ENCODE results near the gene ADH4. TPM values are rescaled to one million over a fixed set of nuclear protein-coding genes. Genes with fewer than 3 reads are reported as not detected.

The ADH4 gene
- total RNA-seq, 1 experiment from 2014 or later, result not detected

DNA sequence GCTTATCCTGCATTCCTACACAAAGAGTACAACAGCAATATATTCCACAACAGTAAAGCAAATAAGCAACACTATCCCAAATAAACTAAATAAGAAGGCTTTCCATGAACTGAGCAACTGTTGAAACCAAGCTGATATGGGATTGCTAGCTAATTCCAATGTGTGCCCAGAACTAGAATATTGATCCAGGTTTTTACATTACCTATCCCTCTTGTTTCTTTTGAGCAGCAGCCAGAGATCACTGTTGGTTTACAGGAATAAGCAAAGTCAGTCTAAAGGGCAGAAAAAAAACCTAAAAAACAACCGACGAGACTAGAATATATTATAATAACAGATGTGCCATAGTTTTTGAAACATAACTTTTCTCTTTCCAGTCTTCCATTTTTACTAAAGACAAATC lies 22.4 kb upstream of the ADH4 start:
- no peak for TF ChIP-seq CTCF (conservative IDR thresholded peaks at IDR 0.05)
- WGBS (ENCODE audit: extremely low coverage, insufficient read length, low lambda C conversion rate), result no CpG with 5 or more reads among the region's 2 CpGs
- Histone ChIP-seq H3K4me2 (ENCODE audit: insufficient read depth, insufficient read length, low read length) (no peak overlapping the region), H4K8ac (replicated peaks; ENCODE audit: insufficient read length, low read depth, low read length) (no peak overlapping the region), H3K14ac (ENCODE audit: insufficient read depth, low read length) (no peak overlapping the region), H2AFZ (ENCODE audit: low read length) (no peak overlapping the region), H2BK20ac (ENCODE audit: low read depth, low read length, poor library complexity, severe bottlenecking) (no peak overlapping the region), H3K79me2 (ENCODE audit: insufficient read depth, low read length) (no peaks in the 10 kb centered on the region), H3K18ac (ENCODE audit: insufficient read length, low read depth, low read length) (no peak overlapping the region), H3K23me2 (ENCODE audit: insufficient read length, low read depth, low read length, poor library complexity, severe bottlenecking) (no peaks in the 10 kb centered on the region), H3K27me3 (ENCODE audit: insufficient read depth, low read length) (no peaks in the 10 kb centered on the region), H3K9me3 (ENCODE audit: control insufficient read depth, low read depth, low read length) (no peaks in the 10 kb centered on the region), H2AK5ac (ENCODE audit: insufficient read length, low read length) (no peak overlapping the region), H3T11ph (ENCODE audit: low read length) (no peak overlapping the region), H3K4ac (ENCODE audit: low read depth, low read length) (no peak overlapping the region), H3K56ac (ENCODE audit: insufficient read length, low read depth, low read length) (no peak overlapping the region), H3K23ac (ENCODE audit: insufficient read length, low read depth, low read length) (no peak overlapping the region), H2BK120ac (ENCODE audit: low read depth, low read length, poor library complexity, severe bottlenecking) (no peak overlapping the region), H2BK5ac (ENCODE audit: insufficient read length, low read length) (no peak overlapping the region), H3K4me1 (ENCODE audit: insufficient read depth, low read length) (no peaks in the 10 kb centered on the region), H3K79me1 (ENCODE audit: insufficient read depth, low read depth, low read length, poor library complexity, severe bottlenecking) (no peaks in the 10 kb centered on the region), H4K20me1 (ENCODE audit: control insufficient read depth, insufficient read depth, insufficient read length) (no peaks in the 10 kb centered on the region), H4K91ac (ENCODE audit: insufficient read length, low read depth, low read length) (no peak overlapping the region), H4K5ac (ENCODE audit: insufficient read length, low read depth, low read length) (no peak overlapping the region), H2BK12ac (ENCODE audit: insufficient read length, low read depth, low read length) (no peak overlapping the region), H2BK15ac (ENCODE audit: low read depth, low read length) (no peak overlapping the region), H3K9ac (ENCODE audit: extremely low read depth, insufficient read length, low read length) (no peak overlapping the region), H3K27ac (ENCODE audit: insufficient read length, low read depth, low read length) (no peak overlapping the region)
- Mint-ChIP-seq H3K4me1 (no peaks in the 10 kb centered on the region), H3K4me3 (no peak overlapping the region), H3K27me3 (ENCODE audit: low read depth) (no peaks in the 10 kb centered on the region), H3K27ac (no peak overlapping the region), H3K9me3 (peaks cover 0 to 5% of the 10 kb centered on the region in 2 experiments; a peak in 1 of 5 replicates), H3K36me3 (ENCODE audit: insufficient read depth in 1 of 3, low read depth in 3 of 3) (peaks cover 0 to 4% (median 0%) of the 10 kb centered on the region in 3 experiments; a peak in 2 of 7 replicates)
- DNase-seq, result no peak
